ENCODE measurements around the gene FOXP1. TPM values are rescaled to one million over a fixed set of nuclear protein-coding genes. Genes with fewer than 3 reads are reported as not detected.

Gene FOXP1
- total and polyA plus RNA-seq, 2 of the 8 experiments (the other 6 are each of a cell fraction or from before 2014, with no cell fraction given) = 13.9 to 25.4 TPM

DNA sequence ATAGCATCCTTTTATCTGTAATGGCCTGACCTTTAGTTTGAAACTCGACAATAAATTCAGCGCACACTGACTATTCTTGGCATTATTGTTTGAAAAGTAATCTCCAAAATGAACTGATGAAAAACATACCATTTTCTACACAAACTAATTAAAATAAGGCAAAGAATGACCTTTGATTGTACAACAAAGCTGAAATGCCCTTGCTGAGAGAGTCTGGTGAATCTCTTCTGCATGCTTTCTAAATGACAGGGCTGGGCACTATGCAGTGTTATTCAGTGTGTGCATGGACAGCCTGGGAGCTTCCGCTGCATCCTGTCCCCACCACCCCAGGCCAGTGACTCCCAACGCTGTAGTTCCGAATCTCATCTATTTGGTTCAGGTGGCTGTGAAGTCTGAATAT, 530.8 kb downstream of the FOXP1 start:
- no peak overlapping the region for H4K5ac ChIP-seq (ENCODE audit: insufficient read length, low read depth, low read length)
- 0 out of 8 replicates have a peak, but pooled peaks cover 0 to 3% (median 0%) of the 10 kb centered on the region in 4 experiments for H3K36me3 ChIP-seq (ENCODE audit: control insufficient read depth in 2 of 4, insufficient read depth in 4 of 4, low read length in 3 of 4)
- H3K4me2 ChIP-seq (ENCODE audit: insufficient read depth in 1 of 2, low read depth in 2 of 2, low read length in 2 of 2) = no peak overlapping the region
- no peaks in the 10 kb centered on the region for H3K9me3 ChIP-seq (ENCODE audit: insufficient read depth in 2 of 2, low read depth in 1 of 2, low read length in 1 of 2)
- no peak overlapping the region for H3K9ac ChIP-seq (replicated peaks in 1 of 4; ENCODE audit: extremely low read depth in 1 of 4, low read depth in 3 of 4, low read length in 3 of 4)
- TF ChIP-seq TAF7 (optimal IDR thresholded peaks at IDR 0.05; ENCODE audit: borderline replicate concordance, low read depth, low read length) = no peak
- TF ChIP-seq NRF1 (IDR thresholded peaks at IDR 0.05; ENCODE audit: low read depth, low read length) = no peak
- H3K79me2 ChIP-seq (ENCODE audit: control insufficient read depth in 1 of 2, insufficient read depth in 2 of 2, low read length in 2 of 2) = peaks cover 0 to 17% of the 10 kb centered on the region in 2 experiments; a peak in 1 of 4 replicates
- H3K14ac ChIP-seq (ENCODE audit: insufficient read length) = no peak overlapping the region
- H2BK12ac ChIP-seq (ENCODE audit: low read depth, low read length) = no peak overlapping the region
- peaks cover 0 to 2% of the 10 kb centered on the region in 2 experiments for H4K20me1 ChIP-seq (replicated peaks in 1 of 2; ENCODE audit: control insufficient read depth in 1 of 2, insufficient read depth in 2 of 2, low read length in 2 of 2)
- no peak for DNase-seq (ENCODE audit: low read depth in 1 of 2, low spot score in 2 of 2)
- no peak overlapping the region for H2BK20ac ChIP-seq (ENCODE audit: low read length)
- no peak overlapping the region for H3K4ac ChIP-seq (replicated peaks; ENCODE audit: insufficient read length, low read depth, low read length)
- H3K56ac ChIP-seq (replicated peaks; ENCODE audit: insufficient read length, low read depth, low read length) = no peak overlapping the region
- H2AK5ac ChIP-seq (ENCODE audit: low read depth, low read length) = no peak overlapping the region
- no peaks in the 10 kb centered on the region for H3K27me3 ChIP-seq (replicated peaks in 1 of 4; ENCODE audit: control insufficient read depth in 3 of 4, extremely low read depth in 1 of 4, insufficient read depth in 3 of 4, low read length in 3 of 4)
- H3K4me1 ChIP-seq (replicated peaks in 1 of 4; ENCODE audit: control insufficient read depth in 3 of 4, insufficient read depth in 4 of 4, low read length in 3 of 4) = peaks cover 11 to 59% (median 45%) of the 10 kb centered on the region in 4 experiments
- H3K79me1 ChIP-seq (ENCODE audit: low read depth, low read length) = no peaks in the 10 kb centered on the region; the same call in 1 of the 2 replicates
- H2BK15ac ChIP-seq (ENCODE audit: low read length) = no peak overlapping the region
- POLR2A ChIA-PET (ENCODE audit: partially characterized antibody) = interaction anchor here (1.7 kb wide), 1 partner anchor 11 kb away, joined by 5 read pairs; no protein-coding TSS in a partner anchor
- WGBS, 2 experiments (ENCODE audit: extremely low coverage in 1 of 2, insufficient coverage in 1 of 2, insufficient read length in 1 of 2, insufficient replicate concordance in 2 of 2, low coverage in 1 of 2, low lambda C conversion rate in 2 of 2, missing lambda C conversion rate in 1 of 2) = 89% methylated on average over 5 of the region's 5 CpGs; no CpG with 5 or more reads in 1 of the 2 experiments
- H3K27ac ChIP-seq (ENCODE audit: low read depth, low read length) = no peak overlapping the region
- no peak overlapping the region for H3K23ac ChIP-seq (ENCODE audit: insufficient read length)
- no peak overlapping the region for H4K8ac ChIP-seq (ENCODE audit: extremely low read depth, insufficient read depth, low read length)
- CTCF ChIA-PET (ENCODE audit: partially characterized antibody) = no interaction called here
- no peak overlapping the region for H3K4me3 ChIP-seq (ENCODE audit: extremely low read depth in 1 of 4, insufficient read depth in 2 of 4, low read depth in 3 of 4, low read length in 4 of 4)
- H2AFZ ChIP-seq (ENCODE audit: low read length) = no peak overlapping the region
- no peak overlapping the region for H4K91ac ChIP-seq (replicated peaks; ENCODE audit: insufficient read length, low read length)
- FAIRE-seq = no peak
- H2BK120ac ChIP-seq (replicated peaks; ENCODE audit: low read depth, low read length) = no peak overlapping the region
- H3K18ac ChIP-seq (ENCODE audit: extremely low read depth, low read length) = no peak overlapping the region
- no peak overlapping the region for H2BK5ac ChIP-seq (ENCODE audit: low read depth, low read length)
- no peaks in the 10 kb centered on the region for H3K23me2 ChIP-seq (ENCODE audit: low read depth, low read length)

Data from H1 (cell line).